PC-9 (cell line): ENCODE measurements around the gene FTL. TPM values are rescaled to one million over a fixed set of nuclear protein-coding genes. Genes with fewer than 3 reads are reported as not detected.

Source experiments
- BruUV-seq: library from RNA; stranded (reverse); fragments of 400-500 nt; replicated peaks from 2 replicates; lab custom pipeline; 2021; lab: Mats Ljungman, UMichigan
- CTCF ChIA-PET: fragments of 300-600 bp; sonication (Branson Sonifier 250); formaldehyde crosslinking; loops from one replicate; lab custom pipeline; 2022; ENCODE audit warnings: antibody characterized with exemption; lab: Charles Lee
- POLR2A ChIA-PET: fragments of 300-600 bp; sonication (Branson Sonifier 250); formaldehyde crosslinking; loops from one replicate; lab custom pipeline; 2022; ENCODE audit warnings: antibody characterized with exemption; ENCODE audit not compliant: unreplicated experiment; lab: Charles Lee
- DNase-seq, 2 experiments: peaks; one replicate each; pipeline versions ENCODE4 v3.0.0 to v3.0.0-alpha.2; 2015 to 2022; ENCODE audit warnings: mixed read lengths in 1 of 2
- H2AFZ ChIP-seq: fragments of 200-600 bp; sonication (generic); 2 replicates; pipeline ENCODE4 v1.8.1; 2017; ENCODE audit warnings: antibody characterized with exemption
- H3F3A ChIP-seq: fragments of 200-600 bp; sonication (generic); 2 replicates; pipeline ENCODE4 v1.8.1; 2017; ENCODE audit warnings: antibody characterized with exemption, mild to moderate bottlenecking, low read depth; ENCODE audit not compliant: insufficient read depth
- H3K27ac ChIP-seq: fragments of 200-600 bp; sonication (generic); 2 replicates; pipeline ENCODE4 v1.6.1; 2016; ENCODE audit warnings: mixed run types
- H3K27me3 ChIP-seq: fragments of 200-600 bp; sonication (generic); 2 replicates; pipeline ENCODE4 v1.6.1; 2016; ENCODE audit warnings: low read depth, mixed run types; ENCODE audit not compliant: insufficient read depth
- H3K36me3 ChIP-seq: fragments of 200-600 bp; sonication (generic); 2 replicates; pipeline ENCODE4 v1.6.1; 2016; ENCODE audit warnings: low read depth, mixed run types
- H3K4me1 ChIP-seq: fragments of 200-600 bp; sonication (generic); replicated peaks from 2 replicates; pipeline ENCODE4 v1.6.1; 2016; ENCODE audit warnings: mixed run types; ENCODE audit not compliant: insufficient read depth
- H3K4me2 ChIP-seq: fragments of 200-600 bp; sonication (generic); 2 replicates; pipeline ENCODE4 v1.6.1; 2017; ENCODE audit warnings: mixed run types
- H3K4me3 ChIP-seq: fragments of 200-600 bp; sonication (generic); 2 replicates; pipeline ENCODE4 v1.6.1; 2016; ENCODE audit warnings: mixed run types
- H3K79me2 ChIP-seq: fragments of 200-600 bp; sonication (generic); 2 replicates; pipeline ENCODE4 v1.6.1; 2017; ENCODE audit warnings: low read depth, mixed run types
- H3K9me2 ChIP-seq: fragments of 200-600 bp; sonication (generic); 2 replicates; pipeline ENCODE4 v1.8.1; 2017; ENCODE audit warnings: mild to moderate bottlenecking; ENCODE audit not compliant: insufficient read depth
- H3K9me3 ChIP-seq: fragments of 200-600 bp; sonication (generic); 2 replicates; pipeline ENCODE4 v1.8.1; 2016; ENCODE audit warnings: low read depth; ENCODE audit not compliant: insufficient read depth
- H4K20me1 ChIP-seq: fragments of 200-600 bp; sonication (generic); 2 replicates; pipeline ENCODE4 v1.8.1; 2017; ENCODE audit not compliant: insufficient read depth
- EZH2 ChIP-seq: fragments of 200-600 bp; sonication (generic); IDR thresholded peaks from 2 replicates; pipeline ENCODE4 v1.8.0; 2017; ENCODE audit warnings: antibody characterized with exemption, low read depth
- intact Hi-C: fragments of 100-400 bp; cut with micrococcal nuclease; formaldehyde crosslinking; loops from one replicate; pipeline ENCODE4 v1.10.0; 2022; ENCODE audit not compliant: unreplicated experiment
- total RNA-seq: library from RNA; stranded (reverse); gene quantifications from 2 replicates; pipeline ENCODE4 v1.2.3, GENCODE V29; 2021
- TF ChIP-seq, protein P1 (sequence below): fragments of 200-600 bp; sonication (generic); conservative IDR thresholded peaks from 2 replicates; pipeline ENCODE4 v1.6.1; 2017; ENCODE audit warnings: mixed run types, antibody characterized with exemption, mild to moderate bottlenecking, moderate library complexity

FTL gene
- total RNA-seq, 1 experiment from 2014 or later: 3,822 TPM

DNA sequence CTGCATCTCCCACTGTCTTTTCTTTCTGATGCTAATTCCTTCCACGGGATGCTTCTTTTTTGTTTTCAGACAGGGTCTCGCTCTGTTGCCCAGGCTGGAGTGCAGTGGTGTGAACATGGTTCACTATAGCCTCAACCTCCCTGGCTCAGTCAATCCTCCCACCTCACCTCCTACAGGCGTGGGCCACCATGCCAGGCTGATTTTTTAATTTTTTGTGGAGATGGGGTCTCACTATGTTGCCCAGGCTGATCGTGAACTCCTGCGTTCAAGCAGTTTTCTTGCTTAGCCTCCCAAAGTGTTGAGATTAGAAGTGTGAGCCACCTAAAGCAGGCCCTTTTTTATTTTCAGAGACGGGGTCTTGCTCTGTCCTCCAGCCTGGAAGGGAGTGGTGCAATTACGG, 23.2 kb downstream of the FTL start:
- Histone ChIP-seq H3K4me3 (no peak overlapping the region), H3K36me3 (peaks cover 7% of the 10 kb centered on the region; the same call in 1 of the 2 replicates), H3K4me2 (no peak overlapping the region), H3K4me1 (peaks cover 7% of the 10 kb centered on the region; the same call in 1 of the 2 replicates), H3K9me3 (no peaks in the 10 kb centered on the region), H3K27ac (no peak overlapping the region), H3F3A (peaks cover 14% of the 10 kb centered on the region), H2AFZ (no peak overlapping the region), H3K27me3 (no peaks in the 10 kb centered on the region), H3K9me2 (no peaks in the 10 kb centered on the region), H3K79me2 (peaks cover 29% of the 10 kb centered on the region), H4K20me1 (no peaks in the 10 kb centered on the region; the same call in 1 of the 2 replicates)
- intact Hi-C loops: no loop called here
- no TSS peak for BruUV-seq
- TF ChIP-seq, protein P1, sequence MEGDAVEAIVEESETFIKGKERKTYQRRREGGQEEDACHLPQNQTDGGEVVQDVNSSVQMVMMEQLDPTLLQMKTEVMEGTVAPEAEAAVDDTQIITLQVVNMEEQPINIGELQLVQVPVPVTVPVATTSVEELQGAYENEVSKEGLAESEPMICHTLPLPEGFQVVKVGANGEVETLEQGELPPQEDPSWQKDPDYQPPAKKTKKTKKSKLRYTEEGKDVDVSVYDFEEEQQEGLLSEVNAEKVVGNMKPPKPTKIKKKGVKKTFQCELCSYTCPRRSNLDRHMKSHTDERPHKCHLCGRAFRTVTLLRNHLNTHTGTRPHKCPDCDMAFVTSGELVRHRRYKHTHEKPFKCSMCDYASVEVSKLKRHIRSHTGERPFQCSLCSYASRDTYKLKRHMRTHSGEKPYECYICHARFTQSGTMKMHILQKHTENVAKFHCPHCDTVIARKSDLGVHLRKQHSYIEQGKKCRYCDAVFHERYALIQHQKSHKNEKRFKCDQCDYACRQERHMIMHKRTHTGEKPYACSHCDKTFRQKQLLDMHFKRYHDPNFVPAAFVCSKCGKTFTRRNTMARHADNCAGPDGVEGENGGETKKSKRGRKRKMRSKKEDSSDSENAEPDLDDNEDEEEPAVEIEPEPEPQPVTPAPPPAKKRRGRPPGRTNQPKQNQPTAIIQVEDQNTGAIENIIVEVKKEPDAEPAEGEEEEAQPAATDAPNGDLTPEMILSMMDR: no peak
- TF ChIP-seq EZH2: no peak
- POLR2A ChIA-PET: interaction anchor here (0.7 kb wide), 1 partner anchor 170 kb away, joined by 9 read pairs; no protein-coding TSS in a partner anchor
- DNase-seq: no peak
- CTCF ChIA-PET: no interaction called here

DNA sequence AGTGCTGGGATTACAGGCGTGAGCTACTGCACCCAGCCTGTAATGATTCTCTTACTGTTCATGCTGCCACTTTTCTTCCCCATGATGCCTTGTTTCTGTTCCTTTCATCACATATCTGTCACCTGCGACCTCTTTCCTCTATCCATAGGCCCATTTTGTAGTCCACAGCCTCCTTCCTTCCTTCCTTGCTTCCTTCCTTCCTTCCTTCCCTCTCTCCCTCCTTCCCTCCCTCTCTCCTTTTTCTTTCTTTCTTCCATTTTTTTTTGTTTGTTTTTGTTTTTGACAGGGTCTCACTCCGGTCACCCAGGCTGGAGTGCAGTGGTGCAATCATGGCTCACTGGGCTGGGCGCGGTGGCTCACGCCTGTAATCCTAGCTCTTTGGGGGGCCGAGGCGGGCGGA, 23.8 kb downstream of the FTL start:
- Histone ChIP-seq H3K4me1 (peaks cover 7% of the 10 kb centered on the region; the same call in 1 of the 2 replicates), H3K27ac (no peak overlapping the region), H3K79me2 (peaks cover 30% of the 10 kb centered on the region), H3K9me3 (no peaks in the 10 kb centered on the region), H2AFZ (no peak overlapping the region), H3K27me3 (no peaks in the 10 kb centered on the region), H3K9me2 (no peaks in the 10 kb centered on the region), H4K20me1 (no peaks in the 10 kb centered on the region; the same call in 1 of the 2 replicates), H3K4me2 (no peak overlapping the region), H3F3A (peaks cover 14% of the 10 kb centered on the region), H3K36me3 (peaks cover 7% of the 10 kb centered on the region; the same call in 1 of the 2 replicates), H3K4me3 (no peak overlapping the region)
- no TSS peak for BruUV-seq
- TF ChIP-seq, protein P1: no peak
- no peak for TF ChIP-seq EZH2
- intact Hi-C loops: no loop called here
- no peak for DNase-seq
- ChIA-PET POLR2A (no interaction called here), CTCF (no interaction called here)

DNA sequence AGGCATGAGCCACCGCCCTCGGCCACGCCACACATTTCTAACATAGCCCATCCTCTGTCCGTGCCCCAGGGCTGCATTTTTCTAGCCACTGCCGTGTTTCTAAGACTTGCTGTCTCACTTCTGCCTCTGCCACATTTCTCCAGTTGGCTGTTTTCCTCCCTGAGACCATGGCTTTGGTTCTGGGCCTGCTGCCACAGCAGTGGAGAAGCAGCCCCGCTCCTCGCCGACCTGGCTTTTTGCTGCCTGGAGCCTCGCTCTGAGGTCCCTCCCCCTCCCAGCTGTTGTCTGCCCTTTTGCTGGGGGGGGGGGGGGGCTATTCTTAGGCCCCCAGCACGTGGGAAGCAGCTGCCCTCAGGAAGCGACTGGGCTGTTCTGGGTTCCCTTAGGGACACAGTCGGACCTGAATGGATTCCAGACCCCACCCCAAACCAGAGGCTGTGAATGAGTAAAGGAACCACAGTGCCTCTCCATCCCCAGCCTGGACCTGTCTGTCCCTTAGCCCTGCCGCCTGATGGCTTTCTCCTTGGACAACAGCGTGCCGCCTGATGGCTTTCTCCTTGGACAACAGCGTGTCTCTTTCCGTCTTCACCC, 24.7 kb downstream of the FTL start:
- H3K36me3 ChIP-seq: peaks cover 7% of the 10 kb centered on the region; the same call in 1 of the 2 replicates
- no peak overlapping the region for H3K4me3 ChIP-seq
- H3K9me3 ChIP-seq: no peaks in the 10 kb centered on the region
- peaks cover 14% of the 10 kb centered on the region for H3F3A ChIP-seq
- DNase-seq: no peak
- H3K27ac ChIP-seq: no peak overlapping the region
- intact Hi-C loops: loop anchor here (5.0 to 10.0 kb wide), 3 partner anchors 192 to 655 kb away; partner anchors contain the start of genes CA11, RRAS and SCAF1
- ChIA-PET POLR2A (no interaction called here), CTCF (no interaction called here)
- no peak overlapping the region for H3K4me2 ChIP-seq
- no peak overlapping the region for H2AFZ ChIP-seq
- H3K9me2 ChIP-seq: no peaks in the 10 kb centered on the region
- H3K79me2 ChIP-seq: peaks cover 39% of the 10 kb centered on the region
- no peaks in the 10 kb centered on the region for H3K27me3 ChIP-seq
- H3K4me1 ChIP-seq: peaks cover 9% of the 10 kb centered on the region
- BruUV-seq: no TSS peak
- no peak for TF ChIP-seq EZH2
- TF ChIP-seq, protein P1: no peak
- H4K20me1 ChIP-seq: no peaks in the 10 kb centered on the region; the same call in 1 of the 2 replicates
